Prostate gland (tissue), 2 donors: Measurements from ENCODE around the gene MAGED4B. TPM values are rescaled to one million over a fixed set of nuclear protein-coding genes. Genes with fewer than 3 reads are reported as not detected.

Experiments
- DNase-seq: peaks from one replicate; pipeline ENCODE4 v3.0.0-alpha.2; 2019; ENCODE audit warnings: low spot score
- H3K27ac ChIP-seq, 2 donors: fragments of 200-600 bp; sonication (generic); 2 replicates each; pipeline ENCODE4 v1.5.1; 2017 to 2019
- H3K27me3 ChIP-seq: fragments of 200-600 bp; sonication (generic); replicated peaks from 2 replicates; pipeline ENCODE4 v1.5.1; 2019; ENCODE audit not compliant: insufficient read depth
- H3K36me3 ChIP-seq, 2 donors: fragments of 200-600 bp; sonication (generic); 1 replicate in 1 of 2; 2 replicates in 1 of 2; pipeline versions ENCODE4 v1.5.1 to v1.8.1; 2017 to 2019
- H3K4me1 ChIP-seq: fragments of 200-600 bp; sonication (generic); replicated peaks from 2 replicates; pipeline ENCODE4 v1.5.1; 2019
- H3K4me3 ChIP-seq, 2 donors: fragments of 200-600 bp; sonication (generic); 2 replicates each; pipeline ENCODE4 v1.5.1; 2017 to 2019
- H3K9me3 ChIP-seq: fragments of 200-600 bp; sonication (generic); 2 replicates; pipeline ENCODE4 v1.5.1; 2017
- POLR2A ChIP-seq: fragments of 450-650 bp; IDR thresholded peaks from one replicate; pipeline ENCODE4 v1.6.1; 2016; ENCODE audit warnings: antibody characterized with exemption, mild to moderate bottlenecking
- POLR2AphosphoS5 ChIP-seq: sonication (generic); formaldehyde crosslinking; IDR thresholded peaks from one replicate; pipeline ENCODE4 v1.6.1; 2017; ENCODE audit warnings: antibody characterized with exemption
- WGBS: methylation state at CpG from one replicate; pipeline ENCODE4 v1.1.5; 2018; 5-methylcytosine and 5-hydroxymethylcytosine counted together
- intact Hi-C: fragments of 100-400 bp; cut with DNase I; formaldehyde crosslinking; loops from one replicate; pipeline ENCODE4 v1.14.2; 2022
- small RNA-seq, 2 donors: library from RNA; depleted of rRNA; stranded (forward); fragments of <200 nt; gene quantifications; one replicate each; pipeline ENCODE3, GENCODE V24; 2016
- total RNA-seq, 2 donors: library from RNA; depleted of rRNA; stranded (reverse); fragments of >200 nt; gene quantifications; one replicate each; pipeline ENCODE4 v1.1.0, GENCODE V29; 2016
- TF ChIP-seq, protein P1 (sequence below), 4 experiments: fragments of 200-600 bp in 2 of 4; fragments of 450-650 bp in 2 of 4; sonication (generic) in 2 of 4; IDR thresholded peaks; 1 replicate in 3 of 4; 2 replicates in 1 of 4; pipeline ENCODE4 v1.5.1; 2016 to 2019; ENCODE audit warnings: antibody characterized with exemption in 4 of 4, mild to moderate bottlenecking in 2 of 4, moderate library complexity in 2 of 4

MAGED4B gene
- total RNA-seq, 2 donors from 2014 or later, result 23.1 to 29.9 TPM

DNA sequence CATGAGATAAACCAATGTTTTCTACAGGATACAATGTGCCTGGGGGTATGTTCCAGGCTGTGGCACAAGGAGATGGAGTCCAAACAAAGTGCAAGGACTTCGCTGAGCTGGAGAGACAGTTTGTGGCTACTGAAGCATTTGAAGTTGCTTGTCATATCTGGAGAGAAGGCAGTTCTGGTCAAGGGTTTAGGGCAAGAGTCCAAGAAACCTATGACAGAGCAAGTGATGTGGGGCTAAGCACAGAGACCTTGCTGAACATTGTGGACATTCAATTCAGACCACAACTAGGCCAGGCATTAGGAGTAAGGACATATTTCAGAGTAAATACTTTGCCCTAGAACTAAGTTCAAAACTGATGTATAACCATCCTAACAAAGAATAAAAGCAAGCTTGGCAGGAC lies 34.8 kb downstream of the MAGED4B start:
- no peak overlapping the region for H3K4me3 ChIP-seq
- no peaks in the 10 kb centered on the region for H3K27me3 ChIP-seq
- DNase-seq, result no peak
- intact Hi-C loops, result no loop called here
- H3K27ac ChIP-seq, result no peak overlapping the region
- H3K36me3 ChIP-seq, result no peaks in the 10 kb centered on the region
- no peaks in the 10 kb centered on the region for H3K9me3 ChIP-seq
- no peaks in the 10 kb centered on the region for H3K4me1 ChIP-seq
- TF ChIP-seq POLR2A, result no peak
- TF ChIP-seq, protein P1, sequence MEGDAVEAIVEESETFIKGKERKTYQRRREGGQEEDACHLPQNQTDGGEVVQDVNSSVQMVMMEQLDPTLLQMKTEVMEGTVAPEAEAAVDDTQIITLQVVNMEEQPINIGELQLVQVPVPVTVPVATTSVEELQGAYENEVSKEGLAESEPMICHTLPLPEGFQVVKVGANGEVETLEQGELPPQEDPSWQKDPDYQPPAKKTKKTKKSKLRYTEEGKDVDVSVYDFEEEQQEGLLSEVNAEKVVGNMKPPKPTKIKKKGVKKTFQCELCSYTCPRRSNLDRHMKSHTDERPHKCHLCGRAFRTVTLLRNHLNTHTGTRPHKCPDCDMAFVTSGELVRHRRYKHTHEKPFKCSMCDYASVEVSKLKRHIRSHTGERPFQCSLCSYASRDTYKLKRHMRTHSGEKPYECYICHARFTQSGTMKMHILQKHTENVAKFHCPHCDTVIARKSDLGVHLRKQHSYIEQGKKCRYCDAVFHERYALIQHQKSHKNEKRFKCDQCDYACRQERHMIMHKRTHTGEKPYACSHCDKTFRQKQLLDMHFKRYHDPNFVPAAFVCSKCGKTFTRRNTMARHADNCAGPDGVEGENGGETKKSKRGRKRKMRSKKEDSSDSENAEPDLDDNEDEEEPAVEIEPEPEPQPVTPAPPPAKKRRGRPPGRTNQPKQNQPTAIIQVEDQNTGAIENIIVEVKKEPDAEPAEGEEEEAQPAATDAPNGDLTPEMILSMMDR (IDR thresholded peaks at IDR 0.05), result no peak
- TF ChIP-seq POLR2AphosphoS5, result no peak
- 76% methylated on average over 1 of the region's 1 CpG for WGBS

DNA sequence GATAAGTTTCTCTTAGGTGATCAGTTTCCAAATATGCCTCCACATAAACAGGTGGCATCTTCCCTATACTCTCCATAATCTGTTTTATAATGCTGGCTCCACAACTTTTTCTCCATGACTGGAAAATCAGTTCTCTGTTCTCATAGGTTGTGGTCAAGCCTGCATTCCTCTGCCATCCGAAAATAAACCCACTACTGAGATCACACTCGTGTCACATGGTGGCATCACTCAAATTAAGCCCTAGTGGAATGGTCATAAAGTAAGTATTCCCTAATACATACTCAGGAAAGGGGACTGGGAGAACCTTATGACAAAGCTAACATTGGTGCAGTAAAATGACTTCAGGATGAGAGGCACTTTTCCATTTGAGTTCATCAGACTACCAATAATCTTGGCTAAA lies 37.6 kb downstream of the MAGED4B start:
- Histone ChIP-seq H3K36me3 (no peaks in the 10 kb centered on the region), H3K4me3 (no peak overlapping the region), H3K27ac (no peak overlapping the region), H3K4me1 (no peaks in the 10 kb centered on the region), H3K9me3 (no peaks in the 10 kb centered on the region), H3K27me3 (no peaks in the 10 kb centered on the region)
- no peak for DNase-seq
- intact Hi-C loops, result no loop called here
- 42% methylated on average over 2 of the region's 2 CpGs for whole genome bisulfite sequencing
- TF ChIP-seq, protein P1 (IDR thresholded peaks at IDR 0.05), result no peak
- no peak for TF ChIP-seq POLR2AphosphoS5
- no peak for TF ChIP-seq POLR2A

DNA sequence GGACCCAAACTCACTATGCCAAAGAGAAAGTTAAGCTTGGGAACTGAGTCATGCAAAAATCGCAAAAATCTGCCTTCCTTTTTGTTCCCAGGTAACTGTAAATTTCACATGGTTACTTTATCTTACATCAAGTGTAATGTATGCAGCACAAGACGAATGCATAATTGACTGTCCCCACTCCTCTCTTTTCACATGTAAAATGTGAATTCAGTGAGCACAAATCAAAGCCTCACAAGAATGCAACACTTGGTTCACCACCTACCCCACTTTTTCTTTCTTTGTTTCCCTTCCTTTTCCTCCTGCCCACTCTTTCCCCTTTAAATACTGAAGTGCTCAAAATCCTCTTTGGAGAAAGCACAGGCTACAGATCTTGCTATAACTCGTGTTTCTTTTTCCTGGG lies 53.2 kb downstream of the MAGED4B start:
- Histone ChIP-seq H3K27ac (no peak overlapping the region), H3K36me3 (no peaks in the 10 kb centered on the region), H3K27me3 (no peaks in the 10 kb centered on the region), H3K4me1 (no peaks in the 10 kb centered on the region), H3K4me3 (no peak overlapping the region), H3K9me3 (no peaks in the 10 kb centered on the region)
- DNase-seq, result no peak
- intact Hi-C loops, result no loop called here
- TF ChIP-seq, protein P1 (IDR thresholded peaks at IDR 0.05), result no peak
- no peak for TF ChIP-seq POLR2A
- 29% methylated on average over 3 of the region's 3 CpGs for WGBS

Small RNA genes lying within 50 kb of the gene (small RNA-seq; reads per million reads assigned to genes)
- gene SNORA11E, result 0 reads per million in 2 donors

Other genes with a start within 250 kb of the MAGED4B start
- gene MAGED1, start 175.6 kb downstream of the MAGED4B start, total RNA-seq, result 100 to 1,000 TPM; 138 to 273 TPM
- gene MAGED4, start 115.7 kb upstream of the MAGED4B start, total RNA-seq, result 1 to 10 TPM in 1 of 2 donors, under 1 TPM in 1; 0.73 to 7.9 TPM